GM12892 (cell line): ENCODE measurements around the gene LRRN2.

Experiments used
- POLR2A ChIP-seq: IDR thresholded peaks from 2 replicates; pipeline ENCODE4 v1.6.1; 2011; ENCODE audit warnings: low read depth, low read length, control low read depth
- POLR2AphosphoS5 ChIP-seq: IDR thresholded peaks from 2 replicates; pipeline ENCODE4 v1.6.1; 2011; ENCODE audit warnings: low read depth, low read length, control low read depth
- TAF1 ChIP-seq: IDR thresholded peaks from 2 replicates; pipeline ENCODE4 v1.6.1; 2011; ENCODE audit warnings: low read depth, mild to moderate bottlenecking, control low read depth, low read length, borderline replicate concordance

- TF ChIP-seq POLR2A = no peak
- no peak for TF ChIP-seq TAF1
- TF ChIP-seq POLR2AphosphoS5 = no peak
These were observed 23.0 kb downstream of the LRRN2 start for GRCh38 chr1:204662530-204662929.
